Mesenchymal stem cell (in vitro differentiated cells and primary cell): ENCODE data around the gene ERI3.

Source experiments
- DNase-seq: peaks from one replicate; pipeline ENCODE4 v3.0.0-alpha.2; 2013
- H2AFZ ChIP-seq: one replicate; pipeline ENCODE4 v1.6.1; 2013; ENCODE audit warnings: low read depth, mild to moderate bottlenecking, control low read depth, inconsistent platforms, low read length, moderate library complexity
- H2AK5ac ChIP-seq: 2 replicates; pipeline ENCODE4 v1.6.1; 2013; ENCODE audit warnings: low read length, moderate library complexity, mild to moderate bottlenecking, inconsistent platforms; ENCODE audit not compliant: severe bottlenecking
- H2BK120ac ChIP-seq: one replicate; pipeline ENCODE4 v1.6.1; 2013; ENCODE audit warnings: low read depth, mild to moderate bottlenecking, inconsistent platforms, low read length, moderate library complexity
- H2BK12ac ChIP-seq, 2 experiments: one replicate each; pipeline ENCODE4 v1.6.1; 2013; ENCODE audit warnings: inconsistent platforms in 2 of 2, low read length in 2 of 2, mild to moderate bottlenecking in 2 of 2, moderate library complexity in 2 of 2, control low read depth in 1 of 2
- H2BK15ac ChIP-seq: one replicate; pipeline ENCODE4 v1.6.1; 2013; ENCODE audit warnings: mild to moderate bottlenecking, low read depth, inconsistent platforms; ENCODE audit not compliant: poor library complexity, severe bottlenecking
- H2BK5ac ChIP-seq: 2 replicates; pipeline ENCODE4 v1.6.1; 2013; ENCODE audit warnings: low read depth, mild to moderate bottlenecking, low read length, control low read depth, inconsistent platforms; ENCODE audit not compliant: poor library complexity, severe bottlenecking
- H3K14ac ChIP-seq, 2 experiments: one replicate each; pipeline ENCODE4 v1.6.1; 2013; ENCODE audit warnings: inconsistent platforms in 2 of 2, low read length in 2 of 2, control low read depth in 1 of 2, mild to moderate bottlenecking in 1 of 2, moderate library complexity in 1 of 2
- H3K18ac ChIP-seq, 2 experiments: one replicate each; pipeline ENCODE4 v1.6.1; 2013; ENCODE audit warnings: inconsistent platforms in 2 of 2, low read length in 2 of 2, control low read depth in 1 of 2, low read depth in 1 of 2, mild to moderate bottlenecking in 1 of 2
- H3K23ac ChIP-seq, 2 experiments: one replicate each; pipeline ENCODE4 v1.6.1; 2013; ENCODE audit warnings: inconsistent platforms in 2 of 2, low read length in 2 of 2, mild to moderate bottlenecking in 2 of 2, moderate library complexity in 2 of 2, control low read depth in 1 of 2
- H3K27ac ChIP-seq: 2 replicates; pipeline ENCODE4 v1.5.1; 2013; ENCODE audit warnings: mild to moderate bottlenecking, moderate library complexity, low read length, control low read depth, inconsistent platforms; ENCODE audit not compliant: poor library complexity, severe bottlenecking
- H3K27me3 ChIP-seq, 2 experiments: 2 replicates each; pipeline versions ENCODE4 v1.6.1 to v1.7.0; 2013; ENCODE audit warnings: low read length in 2 of 2, mild to moderate bottlenecking in 2 of 2, moderate library complexity in 2 of 2, control low read depth in 1 of 2, inconsistent platforms in 1 of 2; ENCODE audit not compliant: control insufficient read depth in 1 of 2, insufficient read depth in 1 of 2
- H3K36me3 ChIP-seq, 2 experiments: 2 replicates each; pipeline versions ENCODE4 v1.6.1 to v1.7.0; 2013; ENCODE audit warnings: low read length in 2 of 2, control low read depth in 1 of 2, inconsistent platforms in 1 of 2, low read depth in 1 of 2, mild to moderate bottlenecking in 1 of 2; ENCODE audit not compliant: insufficient read depth in 2 of 2, control insufficient read depth in 1 of 2
- H3K4ac ChIP-seq, 2 experiments: one replicate each; pipeline ENCODE4 v1.6.1; 2013; ENCODE audit warnings: inconsistent platforms in 2 of 2, low read length in 2 of 2, mild to moderate bottlenecking in 2 of 2, moderate library complexity in 2 of 2, control low read depth in 1 of 2, low read depth in 1 of 2
- H3K4me1 ChIP-seq: 2 replicates; pipeline ENCODE4 v1.6.1; 2013; ENCODE audit warnings: low read depth, low read length, control low read depth; ENCODE audit not compliant: control insufficient read depth, insufficient read depth
- H3K4me2 ChIP-seq: 2 replicates; pipeline ENCODE4 v1.6.1; 2013; ENCODE audit warnings: low read length, mild to moderate bottlenecking, inconsistent platforms; ENCODE audit not compliant: poor library complexity, severe bottlenecking
- H3K4me3 ChIP-seq, 2 experiments: 2 replicates each; pipeline versions ENCODE4 v1.5.1 to v1.7.0; 2013; ENCODE audit warnings: low read length in 2 of 2, mild to moderate bottlenecking in 2 of 2, control low read depth in 1 of 2, low read depth in 1 of 2; ENCODE audit not compliant: insufficient read depth in 1 of 2
- H3K79me1 ChIP-seq: replicated peaks from 2 replicates; pipeline ENCODE4 v1.6.1; 2013; ENCODE audit warnings: mild to moderate bottlenecking, control low read depth, low read length, inconsistent platforms; ENCODE audit not compliant: poor library complexity, severe bottlenecking
- H3K9ac ChIP-seq: 2 replicates; pipeline ENCODE4 v1.7.0; 2013; ENCODE audit warnings: mild to moderate bottlenecking, low read length, moderate library complexity
- H3K9me3 ChIP-seq: 2 replicates; pipeline ENCODE4 v1.7.0; 2013; ENCODE audit warnings: mild to moderate bottlenecking, low read length; ENCODE audit not compliant: control insufficient read depth
- H4K8ac ChIP-seq: one replicate; pipeline ENCODE4 v1.6.1; 2013; ENCODE audit warnings: inconsistent platforms, mild to moderate bottlenecking, low read length, moderate library complexity
- H4K91ac ChIP-seq: one replicate; pipeline ENCODE4 v1.6.1; 2013; ENCODE audit warnings: mild to moderate bottlenecking, low read length, inconsistent platforms
- WGBS: methylation state at CpG from one replicate; pipeline ENCODE4 v1.1.7; 2013; ENCODE audit warnings: mixed read lengths; 5-methylcytosine and 5-hydroxymethylcytosine counted together

Gene ERI3

GRCh38 chr1:44268054-44268453 lies 87.0 kb downstream of the ERI3 start:
- Histone ChIP-seq H3K18ac (no peak overlapping the region), H2AFZ (no peak overlapping the region), H2AK5ac (no peak overlapping the region)

GRCh38 chr1:44267438-44267837 lies 87.6 kb downstream of the ERI3 start:
- no peak overlapping the region for H3K4ac ChIP-seq
- no peak overlapping the region for H3K4me2 ChIP-seq
- H3K14ac ChIP-seq: no peak overlapping the region
- no peak overlapping the region for H3K23ac ChIP-seq
- no peak overlapping the region for H4K91ac ChIP-seq
- WGBS: 46% methylated on average over 5 of the region's 5 CpGs
- H2BK12ac ChIP-seq: peak overlapping the region in 1 of 2 experiments; percentile 15
- no peak overlapping the region for H2AK5ac ChIP-seq
- no peak overlapping the region for H3K27ac ChIP-seq
- H2BK120ac ChIP-seq: no peak overlapping the region
- H3K27me3 ChIP-seq: no peaks in the 10 kb centered on the region
- no peak overlapping the region for H4K8ac ChIP-seq
- H2AFZ ChIP-seq: no peak overlapping the region
- H2BK15ac ChIP-seq: no peak overlapping the region
- no peak for DNase-seq
- H3K18ac ChIP-seq: no peak overlapping the region
- H3K9me3 ChIP-seq: no peaks in the 10 kb centered on the region
- peaks cover 0 to 22% of the 10 kb centered on the region in 2 experiments for H3K36me3 ChIP-seq
- peaks cover 42% of the 10 kb centered on the region for H3K79me1 ChIP-seq
- no peak overlapping the region for H2BK5ac ChIP-seq
- H3K9ac ChIP-seq: no peak overlapping the region
- H3K4me3 ChIP-seq: no peak overlapping the region
- H3K4me1 ChIP-seq: peaks cover 2% of the 10 kb centered on the region

More at GRCh38 chr1:44268054-44268453, 87.0 kb downstream of the ERI3 start:
- Histone ChIP-seq H3K9ac (no peak overlapping the region), H4K8ac (no peak overlapping the region), H3K9me3 (no peaks in the 10 kb centered on the region), H2BK12ac (no peak overlapping the region), H3K4me1 (peaks cover 2% of the 10 kb centered on the region), H3K79me1 (peaks cover 37% of the 10 kb centered on the region), H3K27me3 (no peaks in the 10 kb centered on the region), H3K4me3 (no peak overlapping the region), H3K23ac (no peak overlapping the region), H3K27ac (no peak overlapping the region), H2BK15ac (no peak overlapping the region), H2BK5ac (no peak overlapping the region), H3K4me2 (no peak overlapping the region), H2BK120ac (no peak overlapping the region), H3K14ac (no peak overlapping the region), H3K4ac (no peak overlapping the region), H4K91ac (no peak overlapping the region), H3K36me3 (peaks cover 0 to 19% of the 10 kb centered on the region in 2 experiments)
- WGBS: no CpG with 5 or more reads among the region's 1 CpG
- DNase-seq: no peak

- Histone ChIP-seq H2BK120ac (no peak overlapping the region), H3K4me3 (no peak overlapping the region), H3K27ac (no peak overlapping the region), H3K4me2 (no peak overlapping the region), H2AK5ac (no peak overlapping the region), H2BK15ac (no peak overlapping the region), H3K36me3 (peaks cover 0 to 26% of the 10 kb centered on the region in 2 experiments), H3K79me1 (peaks cover 44% of the 10 kb centered on the region), H3K9me3 (no peaks in the 10 kb centered on the region), H4K8ac (no peak overlapping the region), H4K91ac (no peak overlapping the region), H3K14ac (no peak overlapping the region), H3K23ac (no peak overlapping the region), H2AFZ (no peak overlapping the region), H3K18ac (no peak overlapping the region), H2BK12ac (no peak overlapping the region), H3K9ac (no peak overlapping the region), H3K4me1 (no peaks in the 10 kb centered on the region), H3K27me3 (no peaks in the 10 kb centered on the region), H3K4ac (no peak overlapping the region), H2BK5ac (no peak overlapping the region)
- 83% methylated on average over 5 of the region's 6 CpGs for WGBS
- DNase-seq: no peak
These were observed 88.4 kb downstream of the ERI3 start for GRCh38 chr1:44266400-44267344.

- H4K91ac ChIP-seq: no peak overlapping the region
- no peak overlapping the region for H2BK15ac ChIP-seq
- no peak overlapping the region for H3K4me2 ChIP-seq
- no peak overlapping the region for H3K4ac ChIP-seq
- H3K23ac ChIP-seq: no peak overlapping the region
- no peak overlapping the region for H3K4me3 ChIP-seq
- H3K18ac ChIP-seq: no peak overlapping the region
- no peak overlapping the region for H4K8ac ChIP-seq
- no peaks in the 10 kb centered on the region for H3K27me3 ChIP-seq
- H3K27ac ChIP-seq: no peak overlapping the region
- H3K9me3 ChIP-seq: no peaks in the 10 kb centered on the region
- H2BK120ac ChIP-seq: no peak overlapping the region
- no peaks in the 10 kb centered on the region for H3K4me1 ChIP-seq
- H2AK5ac ChIP-seq: no peak overlapping the region
- no peak overlapping the region for H2BK12ac ChIP-seq
- no peak overlapping the region for H2BK5ac ChIP-seq
- peaks cover 40% of the 10 kb centered on the region for H3K79me1 ChIP-seq
- H2AFZ ChIP-seq: no peak overlapping the region
- H3K36me3 ChIP-seq: peaks cover 0 to 27% of the 10 kb centered on the region in 2 experiments
- H3K9ac ChIP-seq: no peak overlapping the region
- no peak overlapping the region for H3K14ac ChIP-seq
- no CpG with 5 or more reads among the region's 1 CpG for WGBS
- DNase-seq: no peak
These were observed 89.2 kb downstream of the ERI3 start for GRCh38 chr1:44265656-44266358.
